Measurements from ENCODE around the gene RXFP2. TPM values are rescaled to one million over a fixed set of nuclear protein-coding genes. Genes with fewer than 3 reads are reported as not detected.

Gene RXFP2
- total and polyA plus RNA-seq, 12 donors, result 0.04 to 0.55 (median 0.37) TPM; not detected in 4

DNA sequence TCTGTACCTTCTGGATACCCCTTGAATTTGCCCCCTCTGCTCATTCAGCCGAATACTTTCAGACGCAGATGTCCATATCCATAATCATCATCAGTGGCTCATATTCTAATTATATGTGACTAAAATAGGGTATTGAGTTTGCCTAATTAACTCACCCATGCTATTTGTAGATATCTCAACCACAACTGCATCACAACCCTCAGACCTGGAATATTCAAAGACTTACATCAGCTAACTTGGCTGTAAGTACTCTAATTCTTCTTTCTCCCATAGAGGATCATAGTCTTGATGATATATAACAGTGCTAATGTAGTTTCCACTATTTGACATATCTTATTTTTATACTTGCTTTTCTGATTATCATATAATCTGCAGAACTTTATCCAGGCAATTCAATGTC lies 35.8 kb downstream of the RXFP2 start:
- no peak overlapping the region for H3K4me3 ChIP-seq
- intact Hi-C loops (cut with DNase I), result no loop called here
- WGBS, 4 donors, result 89 to 92% (median 90%) methylated on average over 2 of the region's 2 CpGs
- no peaks in the 10 kb centered on the region for H3K4me1 ChIP-seq (replicated peaks in 1 of 2)
- DNase-seq, result no peak
- no peaks in the 10 kb centered on the region for H3K27me3 ChIP-seq
- H3K27ac ChIP-seq, result no peak overlapping the region
- H3K36me3 ChIP-seq (replicated peaks in 1 of 2), result no peaks in the 10 kb centered on the region
- TF ChIP-seq CTCF (IDR thresholded peaks at IDR 0.05) (no peak), POLR2A (IDR thresholded peaks at IDR 0.05) (no peak)
- no peaks in the 10 kb centered on the region for H3K9me3 ChIP-seq (replicated peaks in 1 of 3)

- intact Hi-C loops (cut with DNase I), result no loop called here
- no peak for TF ChIP-seq POLR2A (IDR thresholded peaks at IDR 0.05)
- TF ChIP-seq CTCF (IDR thresholded peaks at IDR 0.05), result no peak
- H3K4me3 ChIP-seq, result no peak overlapping the region
- H3K4me1 ChIP-seq (replicated peaks in 1 of 2), result no peaks in the 10 kb centered on the region
- H3K9me3 ChIP-seq (replicated peaks in 1 of 3), result no peaks in the 10 kb centered on the region
- H3K36me3 ChIP-seq (replicated peaks in 1 of 2), result no peaks in the 10 kb centered on the region
- 70 to 86% (median 81%) methylated on average over 3 of the region's 3 CpGs for WGBS, 4 donors
- no peak for DNase-seq
- no peaks in the 10 kb centered on the region for H3K27me3 ChIP-seq
- no peak overlapping the region for H3K27ac ChIP-seq
Observed at GRCh38 chr13:31775686-31776085, 36.4 kb downstream of the RXFP2 start.

GRCh38 chr13:31781064-31781463 lies 41.7 kb downstream of the RXFP2 start:
- no peak for DNase-seq
- intact Hi-C loops (cut with DNase I), result no loop called here
- peaks cover 2% of the 10 kb centered on the region for H3K27me3 ChIP-seq
- H3K4me1 ChIP-seq (replicated peaks in 1 of 2), result no peaks in the 10 kb centered on the region
- no peaks in the 10 kb centered on the region for H3K36me3 ChIP-seq (replicated peaks in 1 of 2)
- no peak for TF ChIP-seq POLR2A (IDR thresholded peaks at IDR 0.05)
- no peak for TF ChIP-seq CTCF (IDR thresholded peaks at IDR 0.05)
- 55 to 64% (median 56%) methylated on average over 4 of the region's 4 CpGs for WGBS, 4 donors
- no peak overlapping the region for H3K4me3 ChIP-seq
- H3K27ac ChIP-seq, result no peak overlapping the region
- H3K9me3 ChIP-seq (replicated peaks in 1 of 3), result no peaks in the 10 kb centered on the region

DNA sequence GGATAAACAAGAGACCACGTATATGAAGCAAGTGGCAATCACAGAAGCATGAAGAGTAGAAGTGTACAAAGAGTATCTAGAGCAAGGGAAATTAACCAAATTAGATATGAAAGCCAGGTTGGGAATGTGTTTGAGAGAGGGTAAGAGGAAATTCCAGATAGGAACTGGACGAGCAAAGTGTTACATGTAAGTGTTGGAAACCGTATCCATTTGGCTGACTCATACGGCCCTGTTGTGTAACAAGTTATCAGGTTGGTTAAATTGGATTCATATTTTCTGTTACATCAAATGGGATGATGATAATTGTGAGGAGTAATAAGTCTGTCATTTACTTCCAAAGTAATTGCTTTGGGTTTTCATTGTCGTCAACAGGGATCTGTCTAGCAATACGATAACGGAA lies 46.7 kb downstream of the RXFP2 start:
- WGBS, 4 donors, result 59 to 65% (median 63%) methylated on average over 7 of the region's 7 CpGs
- Histone ChIP-seq H3K9me3 (replicated peaks in 1 of 3) (no peaks in the 10 kb centered on the region), H3K27me3 (peaks cover 2% of the 10 kb centered on the region), H3K4me3 (no peak overlapping the region), H3K36me3 (replicated peaks in 1 of 2) (no peaks in the 10 kb centered on the region), H3K27ac (no peak overlapping the region), H3K4me1 (replicated peaks in 1 of 2) (no peaks in the 10 kb centered on the region)
- no peak for TF ChIP-seq CTCF (IDR thresholded peaks at IDR 0.05)
- TF ChIP-seq POLR2A (IDR thresholded peaks at IDR 0.05), result no peak
- no peak for DNase-seq
- intact Hi-C loops (cut with DNase I), result no loop called here
